ENCODE measurements around the gene CISD3. TPM values are rescaled to one million over a fixed set of nuclear protein-coding genes. Genes with fewer than 3 reads are reported as not detected.
A peak's percentile ranks its signal among the peaks of the same experiment; 100 is the strongest.

CISD3 gene
- polyA plus RNA-seq, 1 experiment = 17.1 TPM

DNA sequence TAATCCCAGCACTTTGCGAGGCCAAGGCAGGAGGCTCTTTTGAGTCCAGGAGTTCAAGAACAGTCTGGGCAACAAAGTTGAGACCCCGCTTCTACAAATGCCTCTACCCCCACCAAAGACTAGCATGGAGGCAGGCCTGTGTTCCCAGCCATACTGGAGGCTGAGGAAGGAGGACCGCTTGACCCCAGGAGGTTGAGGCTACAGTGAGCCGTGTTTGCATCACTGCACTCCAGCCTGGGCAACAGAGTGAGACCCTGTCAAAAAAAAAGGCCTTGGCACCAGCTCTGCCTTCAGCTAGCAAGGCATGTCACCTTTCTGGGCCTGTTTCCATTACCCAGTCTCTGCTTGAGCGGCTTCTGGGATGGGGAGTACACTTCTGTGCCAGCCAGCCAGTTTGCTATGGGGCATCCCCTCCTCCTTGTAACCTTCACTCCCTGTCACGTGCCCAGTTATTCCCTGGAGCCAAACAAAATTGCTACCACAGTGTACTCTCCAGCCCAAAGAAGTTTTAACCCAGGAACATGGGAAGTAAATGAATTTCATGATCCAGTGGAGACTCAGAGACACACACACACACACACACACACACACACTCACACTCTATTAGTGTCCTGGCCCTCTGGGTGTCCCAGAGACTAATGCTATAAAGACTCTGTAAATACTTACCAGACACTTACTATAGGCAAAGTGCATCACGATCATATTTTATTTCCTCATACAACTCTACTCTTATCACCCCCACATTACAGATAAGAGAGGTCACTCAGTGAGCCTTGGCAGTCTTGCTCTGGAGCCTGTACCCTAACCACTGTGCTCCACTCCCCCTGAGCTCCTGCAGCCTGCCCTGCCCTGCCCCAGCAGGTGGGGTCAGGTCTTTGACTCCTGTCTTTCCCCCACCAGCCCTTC is 2.5 kb downstream of the CISD3 start:
- Histone ChIP-seq H3K27me3 (ENCODE audit: control insufficient read depth, insufficient read depth, low read length) (no peaks in the 10 kb centered on the region), H3K36me3 (ENCODE audit: control insufficient read depth, insufficient read depth, low read length) (peaks cover 17% of the 10 kb centered on the region), H3K4me3 (ENCODE audit: low read depth, low read length) (no peak overlapping the region)
- CTCF ChIA-PET = interaction anchor here (1.5 to 2.8 kb wide), 3 partner anchors 8 to 508 kb away, joined by 3 to 34 read pairs (median 4); no protein-coding TSS in a partner anchor
- TF ChIP-seq CTCF (IDR thresholded peaks at IDR 0.05; ENCODE audit: insufficient read depth, low read depth, low read length) = no peak
- POLR2A ChIA-PET = no interaction called here
- no peak for DNase-seq (ENCODE audit: low read depth)

DNA sequence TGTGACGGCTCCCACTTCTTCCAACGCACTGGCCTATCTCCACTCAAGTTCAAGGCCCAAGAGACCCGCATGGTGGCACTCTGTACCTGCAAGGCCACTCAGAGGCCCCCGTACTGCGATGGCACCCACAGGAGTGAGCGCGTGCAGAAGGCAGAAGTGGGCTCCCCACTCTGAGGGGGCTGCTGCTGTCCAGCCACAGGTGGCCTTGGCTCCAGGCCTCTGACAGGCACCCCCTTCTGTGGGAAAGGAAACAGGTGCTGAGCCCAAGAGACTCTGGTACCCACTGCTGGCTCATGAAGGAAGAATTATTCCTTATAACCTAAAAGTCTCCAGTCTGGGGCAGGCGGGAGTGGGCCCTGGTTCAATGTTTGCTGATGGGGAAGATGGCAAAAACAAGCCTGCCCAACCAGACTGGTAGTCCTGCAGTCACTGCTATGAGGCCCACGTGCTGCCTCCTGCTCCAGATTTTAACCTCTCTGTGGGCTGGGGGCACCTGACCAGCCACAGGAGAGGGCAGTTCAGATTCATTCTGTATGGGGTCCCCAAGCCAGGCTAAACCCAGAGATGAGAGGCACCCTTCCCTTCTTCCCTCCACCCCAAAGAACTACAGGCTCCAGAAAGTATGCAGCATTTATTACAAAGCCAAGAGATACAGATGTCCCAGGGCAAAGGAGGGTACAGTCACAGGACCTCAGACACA is 3.3 kb downstream of the CISD3 start:
- no peak overlapping the region for H3K4me3 ChIP-seq (ENCODE audit: low read depth, low read length)
- no peaks in the 10 kb centered on the region for H3K27me3 ChIP-seq (ENCODE audit: control insufficient read depth, insufficient read depth, low read length)
- TF ChIP-seq CTCF (IDR thresholded peaks at IDR 0.05; ENCODE audit: insufficient read depth, low read depth, low read length) = no peak
- CTCF ChIA-PET = interaction anchor here (1.5 to 4.4 kb wide), 3 partner anchors 9 to 55 kb away, joined by 3 to 87 read pairs (median 38); partner anchors contain the start of gene EPOP
- POLR2A ChIA-PET = no interaction called here
- peaks cover 23% of the 10 kb centered on the region for H3K36me3 ChIP-seq (ENCODE audit: control insufficient read depth, insufficient read depth, low read length)
- no peak for DNase-seq (ENCODE audit: low read depth)

DNA sequence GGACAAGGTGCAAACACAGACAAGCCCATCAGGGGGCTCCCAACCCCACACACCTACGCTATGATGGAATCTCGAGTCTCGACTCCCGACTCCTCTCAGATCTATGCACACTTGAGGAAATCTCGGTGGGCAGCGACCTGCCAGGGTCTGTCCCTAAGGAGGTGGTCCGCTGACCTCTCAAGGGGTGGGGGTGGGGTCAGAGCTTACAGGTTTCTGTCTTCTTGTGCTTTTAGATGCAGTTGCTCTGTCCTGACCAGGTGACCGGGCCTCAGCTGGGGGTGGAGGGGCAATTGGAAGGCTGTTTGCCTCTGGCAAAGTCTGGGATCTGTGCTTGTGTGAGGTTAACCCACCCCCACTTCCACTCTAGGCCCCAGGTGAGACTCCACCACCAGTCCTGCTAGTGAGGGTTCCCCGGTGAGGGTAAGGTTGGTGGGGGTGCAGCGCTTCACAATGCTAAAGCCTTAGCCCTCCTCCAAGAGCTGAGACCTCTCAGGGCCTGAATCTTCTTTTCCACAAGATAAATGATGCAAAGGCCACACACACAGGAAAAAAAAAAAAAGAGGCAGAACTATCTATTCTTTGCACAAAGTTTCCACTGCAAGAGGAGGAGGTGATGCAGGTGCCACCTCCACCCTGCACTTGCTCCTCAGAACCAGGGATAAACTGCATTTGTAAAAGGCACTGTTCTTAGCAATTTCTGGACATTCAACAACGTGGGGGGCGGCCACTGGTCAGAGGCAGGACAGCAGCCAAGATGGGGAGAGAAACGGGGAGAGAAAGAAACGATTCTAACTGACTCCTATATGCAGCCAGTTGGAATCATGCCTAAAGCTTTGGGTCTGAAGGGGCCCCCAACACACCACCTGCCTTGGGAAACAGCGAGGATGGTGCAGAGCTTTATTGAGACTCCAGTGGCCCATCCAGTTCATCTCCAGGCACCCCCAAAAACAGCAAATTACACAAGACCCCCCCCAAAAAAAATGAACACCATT is 4.1 kb downstream of the CISD3 start:
- no peak for DNase-seq (ENCODE audit: low read depth)
- Histone ChIP-seq H3K27me3 (ENCODE audit: control insufficient read depth, insufficient read depth, low read length) (no peaks in the 10 kb centered on the region), H3K4me3 (ENCODE audit: low read depth, low read length) (no peak overlapping the region), H3K36me3 (ENCODE audit: control insufficient read depth, insufficient read depth, low read length) (peaks cover 27% of the 10 kb centered on the region)
- peak; percentile 31; the same call in 1 of the 2 replicates for TF ChIP-seq CTCF (IDR thresholded peaks at IDR 0.05; ENCODE audit: insufficient read depth, low read depth, low read length)
- POLR2A ChIA-PET = no interaction called here
- CTCF ChIA-PET = interaction anchor here (0.7 to 4.4 kb wide), 22 partner anchors 11 to 225 kb away, joined by 3 to 87 read pairs (median 4); partner anchors contain the start of genes EPOP, PCGF2 and PSMB3

- DNase-seq (ENCODE audit: low read depth) = no peak
- H3K36me3 ChIP-seq (ENCODE audit: control insufficient read depth, insufficient read depth, low read length) = peaks cover 34% of the 10 kb centered on the region
- H3K4me3 ChIP-seq (ENCODE audit: low read depth, low read length) = no peak overlapping the region
- TF ChIP-seq CTCF (IDR thresholded peaks at IDR 0.05; ENCODE audit: insufficient read depth, low read depth, low read length) = peak; percentile 93
- POLR2A ChIA-PET = no interaction called here
- no peaks in the 10 kb centered on the region for H3K27me3 ChIP-seq (ENCODE audit: control insufficient read depth, insufficient read depth, low read length)
- CTCF ChIA-PET = interaction anchor here (0.6 to 4.4 kb wide), 31 partner anchors 10 to 704 kb away, joined by 3 to 87 read pairs (median 4); partner anchors contain the start of genes EPOP, MLLT6, PCGF2 and PSMB3
Observed at GRCh38 chr17:38735161-38735997, 5.2 kb downstream of the CISD3 start.

Measured in BJ (cell line).